ENCODE results near the gene MAP3K7.

MAP3K7 gene

DNA sequence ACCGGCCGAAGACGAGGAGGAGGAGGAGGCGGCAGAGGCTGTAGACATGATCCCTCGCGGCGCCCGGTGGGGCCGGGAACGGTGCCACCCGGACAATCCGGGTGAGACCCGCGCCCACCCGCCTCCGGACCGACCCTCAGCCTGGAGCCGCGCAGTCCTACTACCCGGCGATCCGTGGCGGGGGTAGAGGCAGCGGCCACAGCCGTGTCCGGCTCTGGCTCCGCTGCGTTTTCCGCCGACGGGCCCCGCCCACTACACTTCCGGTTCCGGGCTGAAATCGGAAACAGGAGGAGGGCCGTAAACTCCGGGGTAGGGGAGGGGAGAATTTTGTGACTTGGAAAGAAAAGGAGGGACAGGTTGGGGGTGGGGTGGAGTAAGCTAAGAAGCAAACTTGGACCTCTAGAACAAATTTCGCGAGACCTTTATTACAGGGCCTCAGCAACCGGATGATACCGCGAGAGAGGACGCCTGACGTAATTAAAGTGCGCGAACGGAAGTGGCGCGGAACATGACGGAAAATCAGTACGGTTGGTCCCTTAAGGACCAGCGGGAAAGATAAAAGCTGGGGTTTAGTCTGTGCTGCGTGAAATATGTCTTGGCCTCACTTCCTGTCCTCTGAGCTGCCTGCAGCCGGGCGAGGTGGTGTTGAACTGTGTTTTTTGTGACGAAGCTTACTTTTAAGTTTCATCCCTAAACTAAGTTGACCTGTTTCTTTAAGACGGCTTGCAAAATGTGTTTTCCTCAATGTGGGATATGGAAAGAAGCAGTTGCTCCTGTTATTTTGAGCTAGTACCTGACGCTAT, at the start of gene MAP3K7:
TSS of gene MAP3K7 (minus strand) at position 237 of the 803 bp plus-strand sequence. CDS start at position 48, 189 bp downstream.
- peak; percentile 96 for FAIRE-seq

DNA sequence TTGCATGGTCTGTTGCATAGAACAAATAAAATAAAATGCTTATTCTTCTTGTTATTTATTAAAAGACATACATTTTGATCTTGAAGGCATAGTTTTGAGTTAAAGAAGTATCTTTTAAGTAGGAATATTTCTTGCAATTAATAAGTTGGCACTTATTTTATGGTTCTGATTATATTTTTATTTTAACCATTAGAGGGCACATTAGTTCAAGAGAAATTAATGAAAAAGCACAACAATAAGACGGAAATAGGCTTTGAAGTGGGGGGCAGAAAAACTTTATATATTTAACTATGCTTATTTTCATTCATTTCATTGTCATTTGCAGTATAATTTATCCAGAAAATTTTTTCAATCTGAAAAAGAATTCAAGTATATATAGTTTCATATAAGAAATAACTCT, 44.2 kb upstream of the MAP3K7 start:
- no peak for FAIRE-seq

- FAIRE-seq, result no peak
Observed at GRCh38 chr6:90621581-90621980, 34.7 kb upstream of the MAP3K7 start.

GRCh38 chr6:90619221-90619620, 32.3 kb upstream of the MAP3K7 start:
- FAIRE-seq, result no peak

DNA sequence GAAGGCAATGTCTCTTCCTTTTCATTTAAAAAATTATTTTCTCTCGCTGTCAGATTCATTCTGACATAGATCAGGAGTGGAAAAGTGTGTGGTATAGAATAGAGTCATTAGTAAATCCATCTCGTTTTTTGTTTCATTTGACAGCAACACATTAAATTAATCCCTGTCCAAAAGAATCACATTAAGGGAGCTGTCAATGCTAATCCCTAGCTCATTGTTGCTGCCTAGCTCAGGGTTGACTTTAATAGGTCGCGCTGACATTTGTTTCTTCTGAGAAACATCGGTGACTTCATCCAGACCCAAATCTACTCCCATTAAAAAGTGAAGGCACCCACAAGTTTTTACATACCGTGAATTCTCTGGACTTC, 25.4 kb upstream of the MAP3K7 start:
- no peak for FAIRE-seq

GRCh38 chr6:90611543-90612312, 24.9 kb upstream of the MAP3K7 start:
- FAIRE-seq, result no peak

DNA sequence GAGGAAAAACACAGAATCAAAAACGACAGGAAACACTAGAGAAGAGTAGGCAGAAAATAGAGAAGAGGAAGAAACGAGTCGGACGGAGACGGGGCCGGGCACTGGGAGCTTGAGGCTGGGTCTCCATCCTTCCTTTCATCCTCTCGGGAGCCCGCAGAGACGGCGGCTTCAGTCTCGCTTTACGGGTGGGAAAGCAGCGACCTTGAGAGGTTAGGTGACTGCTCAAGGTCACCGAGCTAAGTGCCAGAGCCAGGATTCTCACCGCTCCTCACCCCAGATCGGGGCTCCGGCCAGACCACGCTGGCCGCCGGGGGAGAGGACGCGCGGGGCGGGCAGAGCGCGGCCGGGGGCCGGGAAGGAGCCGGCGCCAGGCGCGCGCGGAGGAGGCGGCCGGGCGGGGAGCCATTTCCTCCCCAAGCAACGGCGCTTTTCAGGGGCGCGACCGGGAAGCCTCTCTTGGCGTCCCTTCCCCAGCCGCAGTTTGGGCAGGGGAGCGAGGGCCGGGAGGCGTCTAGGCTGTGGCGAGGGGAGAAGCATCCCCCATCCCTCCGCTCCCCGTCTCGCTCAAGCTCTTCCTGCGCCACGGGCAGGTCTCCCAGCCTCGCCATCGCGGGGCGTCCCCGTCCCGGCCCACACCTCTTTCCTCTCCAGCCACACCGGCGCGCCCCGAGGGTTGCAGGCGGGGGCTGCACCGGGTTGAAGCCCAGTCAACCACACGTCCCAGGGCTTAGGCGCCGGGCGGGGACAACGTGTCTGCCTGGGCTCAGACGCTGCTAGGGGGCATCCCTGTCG, 24.1 kb upstream of the MAP3K7 start:
- FAIRE-seq, result no peak

- no peak for FAIRE-seq
Observed at GRCh38 chr6:90610301-90610750, 23.5 kb upstream of the MAP3K7 start.

DNA sequence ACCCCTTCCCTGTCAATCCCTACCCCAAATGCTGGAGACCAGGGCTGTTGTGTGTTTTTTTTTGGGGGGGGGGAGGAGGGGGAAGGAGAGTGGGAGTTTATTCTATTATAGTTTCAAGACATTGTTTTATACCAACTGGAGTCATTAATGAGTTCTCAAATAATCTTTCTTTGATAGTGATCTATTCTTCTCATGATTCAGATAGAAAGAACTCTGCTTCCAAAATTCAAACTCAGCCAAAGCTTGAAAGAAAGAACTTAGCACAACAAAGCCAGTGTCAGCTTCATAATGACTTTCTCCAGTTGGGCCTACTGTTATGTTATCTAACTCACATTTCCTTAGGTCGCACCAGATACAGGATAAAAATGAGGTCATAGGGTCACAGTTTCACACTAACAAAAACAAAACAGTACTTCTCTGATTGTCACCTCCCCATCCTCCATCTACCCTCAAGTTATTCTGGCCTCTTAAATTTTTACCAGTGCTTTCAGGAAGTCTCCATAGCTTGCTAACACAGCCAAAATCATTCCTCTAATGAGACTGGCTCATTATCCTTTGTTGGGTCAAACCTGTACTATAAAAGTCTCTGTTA, 19.0 kb upstream of the MAP3K7 start:
- no peak for FAIRE-seq

DNA sequence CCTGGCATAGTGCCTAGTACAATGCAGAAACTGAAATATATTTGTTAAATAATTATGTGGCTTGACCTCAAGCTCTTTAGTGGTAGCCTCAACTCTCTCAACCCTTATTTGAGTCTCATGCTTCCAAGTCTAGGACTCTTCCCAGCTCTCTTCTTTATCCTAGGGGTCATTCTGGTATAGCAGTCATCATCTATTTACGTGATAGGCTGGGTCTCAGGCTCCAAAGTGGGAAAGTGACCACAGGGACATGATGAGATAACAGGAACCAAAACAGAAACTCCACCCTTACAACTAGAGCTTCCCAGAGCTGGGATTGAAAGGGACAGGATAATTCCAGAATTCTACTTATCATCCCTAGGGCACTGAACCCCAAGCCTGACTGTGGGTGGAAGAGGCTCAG, 17.7 kb upstream of the MAP3K7 start:
- FAIRE-seq, result no peak

GRCh38 chr6:90599151-90599550, 12.3 kb upstream of the MAP3K7 start:
- FAIRE-seq, result no peak

- FAIRE-seq, result peak; percentile 9
Observed at GRCh38 chr6:90598192-90598951, 11.5 kb upstream of the MAP3K7 start.

DNA sequence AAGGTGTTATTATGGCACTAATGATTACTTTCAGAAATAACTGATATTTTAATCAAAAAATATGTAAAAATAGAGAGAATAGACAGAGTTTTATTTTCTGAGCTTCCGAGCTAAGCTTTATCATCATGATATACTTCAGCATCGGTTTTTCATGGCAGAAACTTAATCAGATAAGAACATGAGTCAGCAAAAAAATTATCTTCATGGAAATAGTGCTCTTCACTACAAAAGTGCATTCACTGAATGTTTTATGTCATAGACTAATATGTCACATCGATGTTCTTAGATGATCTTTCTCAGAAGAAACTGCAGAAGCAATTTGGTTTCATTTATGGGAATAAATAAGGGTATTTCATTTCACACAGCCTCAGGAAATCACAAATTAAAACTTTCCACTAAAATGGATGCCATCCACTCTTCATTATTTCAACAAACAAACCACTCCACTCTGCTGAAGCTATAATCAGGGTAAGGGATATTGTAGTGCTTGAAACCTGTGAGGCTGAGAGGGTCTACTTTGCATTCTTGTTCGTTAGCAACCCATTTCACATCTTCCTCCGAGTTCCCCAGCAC, 10.2 kb upstream of the MAP3K7 start:
- FAIRE-seq, result no peak

GRCh38 chr6:90595854-90596253, 9.0 kb upstream of the MAP3K7 start:
- FAIRE-seq, result no peak

GRCh38 chr6:90586546-90586835, 381 bp downstream of the MAP3K7 start:
- FAIRE-seq, result no peak

DNA sequence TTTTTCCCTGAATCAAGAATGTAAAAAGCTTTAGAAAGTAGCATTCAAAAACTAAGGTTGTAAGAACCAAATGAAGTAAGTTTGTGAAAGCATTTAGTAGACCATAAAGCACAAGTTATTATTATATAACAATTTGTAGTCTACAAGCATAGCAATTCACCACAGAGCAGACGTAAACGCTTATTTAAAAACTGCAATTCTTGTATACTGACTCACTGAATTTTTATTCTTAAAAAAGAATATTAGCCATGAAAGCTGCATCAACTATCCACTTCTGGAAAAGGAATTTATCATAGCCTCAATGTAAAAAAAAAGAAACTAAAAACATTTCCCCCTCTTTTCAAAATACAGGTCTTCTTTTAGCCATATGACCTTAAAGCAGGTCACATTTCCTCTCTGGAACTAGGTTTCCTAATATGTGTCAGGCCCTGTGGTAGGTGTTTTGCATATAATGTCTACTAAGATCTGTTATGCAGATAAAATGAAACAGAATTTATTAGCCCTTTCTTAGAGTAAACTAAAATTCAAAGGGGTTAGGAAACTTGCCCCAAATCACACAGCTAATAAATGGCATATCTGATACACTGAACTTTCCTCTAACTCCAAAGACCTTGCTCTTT, 2.1 kb downstream of the MAP3K7 start:
- FAIRE-seq, result no peak

DNA sequence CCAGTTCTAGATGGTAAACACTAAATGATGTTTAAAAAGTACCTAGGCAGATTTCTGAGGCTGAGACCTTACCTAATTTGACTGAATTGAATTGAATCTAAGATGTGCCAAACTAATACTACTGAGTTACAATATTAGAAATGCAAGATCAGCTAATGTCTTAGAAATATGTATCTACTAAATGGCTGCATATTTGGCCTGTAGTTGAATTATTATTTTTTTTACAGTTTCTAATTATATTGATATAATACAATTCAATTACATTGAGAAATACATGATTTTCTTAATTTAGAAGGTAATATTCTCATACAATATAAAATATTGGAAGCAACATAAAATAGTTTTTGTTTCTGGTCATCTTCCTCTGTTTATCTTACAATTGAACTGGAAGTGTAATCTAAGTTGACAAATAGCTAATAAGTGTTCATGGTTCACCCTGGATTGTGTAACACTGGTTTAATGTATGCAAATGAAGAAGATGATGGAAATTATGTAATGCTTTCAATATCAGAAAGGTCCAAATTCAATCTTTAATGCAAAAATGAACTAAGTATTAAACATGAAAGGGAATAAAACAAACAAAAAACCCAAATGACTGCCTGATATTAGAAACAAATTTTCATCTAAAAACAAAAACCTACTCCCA, 2.9 kb downstream of the MAP3K7 start:
- no peak for FAIRE-seq

DNA sequence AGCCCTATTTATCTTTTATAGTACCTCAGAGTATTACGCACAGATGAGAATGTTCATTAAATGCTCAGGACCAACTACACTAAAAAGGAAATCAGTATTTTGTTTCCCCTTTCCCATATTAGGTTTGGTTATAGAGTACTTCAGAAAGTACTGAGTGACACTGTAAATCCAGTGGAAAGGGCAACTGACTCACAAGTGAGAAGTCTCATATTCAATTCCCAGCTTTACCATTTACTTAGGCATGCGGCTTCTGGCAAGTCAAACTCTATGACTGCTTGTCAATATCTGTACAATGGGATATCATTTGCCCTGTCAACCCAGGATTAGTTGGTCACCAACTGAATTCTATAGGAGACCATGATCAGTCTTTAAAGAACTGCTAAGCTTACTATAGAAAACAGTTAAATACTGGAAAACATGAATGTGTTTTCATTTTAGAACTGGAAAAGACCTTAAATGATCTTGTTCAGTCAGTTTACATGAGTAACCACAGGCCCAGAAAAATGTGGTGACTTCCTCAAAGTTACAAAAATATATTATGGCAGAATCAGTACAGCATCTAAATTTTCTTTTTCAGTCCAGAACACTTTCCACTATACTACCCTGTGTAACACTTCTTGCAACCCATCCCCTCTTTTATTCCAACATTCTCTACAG, 3.6 kb downstream of the MAP3K7 start:
- FAIRE-seq, result no peak

DNA sequence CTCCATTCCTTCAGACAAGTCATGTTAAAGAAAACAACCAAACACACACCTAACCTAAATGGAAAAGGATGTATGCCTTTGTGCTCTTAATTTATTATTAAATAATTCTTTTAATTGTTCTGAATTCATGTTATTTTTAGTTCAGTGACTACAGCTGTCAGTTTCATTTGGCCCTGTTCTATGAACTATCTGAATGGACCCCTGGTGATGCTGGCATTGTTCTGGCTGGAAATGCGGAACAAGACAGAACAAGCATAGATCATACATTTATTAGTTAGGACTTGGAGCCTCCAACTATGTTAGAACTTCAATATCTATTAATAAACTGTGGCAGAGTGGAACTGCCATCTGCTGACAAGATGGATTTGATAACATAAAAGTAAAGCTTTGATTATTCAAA, 5.7 kb downstream of the MAP3K7 start:
- FAIRE-seq, result no peak

DNA sequence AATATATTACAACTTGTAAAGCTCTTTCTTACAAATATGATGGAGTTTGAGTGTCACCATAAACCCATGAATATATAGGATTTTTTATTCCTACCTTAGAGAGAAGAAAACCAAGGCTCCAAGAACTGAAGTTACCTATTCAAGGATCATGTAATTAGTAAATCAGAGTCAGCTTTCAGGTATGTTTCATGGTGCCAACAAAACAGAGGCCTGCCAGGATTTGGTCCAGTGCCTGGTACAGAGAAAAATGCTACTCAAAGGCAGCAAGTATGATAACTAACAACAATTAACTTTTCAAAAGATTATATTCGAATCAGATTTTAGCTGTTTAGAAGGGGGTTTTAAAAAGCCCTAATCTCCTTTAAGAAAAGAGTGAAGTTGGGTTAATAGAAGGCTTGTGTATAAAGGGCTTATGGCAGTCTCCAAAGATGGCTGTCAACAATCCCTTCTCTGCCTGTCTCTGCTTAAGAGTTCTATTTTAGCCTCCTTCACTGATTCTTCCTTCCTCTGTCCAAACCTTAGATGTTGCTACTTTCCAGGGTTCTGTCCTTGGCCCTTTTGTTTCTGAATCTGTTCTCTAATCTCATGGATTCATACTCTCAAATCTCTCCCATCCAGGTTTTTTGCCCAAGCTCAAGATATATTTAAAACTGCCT, 7.8 kb downstream of the MAP3K7 start:
- FAIRE-seq, result no peak
